Spleen (tissue), 11 donors: ENCODE data around the gene RBM38. TPM values are rescaled to one million over a fixed set of nuclear protein-coding genes. Genes with fewer than 3 reads are reported as not detected.
A peak's percentile ranks its signal among the peaks of the same experiment; 100 is the strongest.

ENCODE experiments used
- DNase-seq: peaks from one replicate; pipeline ENCODE4 v3.0.0-alpha.2; 2020
- H3K27ac ChIP-seq, 8 donors: fragments of 200-600 bp; sonication (generic) in 7 of 8; 1 replicate in 4 of 8; 2 replicates in 4 of 8; pipeline versions ENCODE4 v1.5.0 to v1.8.0; 2016 to 2021; ENCODE audit warnings: inconsistent platforms in 4 of 8, mild to moderate bottlenecking in 4 of 8, moderate library complexity in 1 of 8
- H3K27me3 ChIP-seq, 7 donors: fragments of 200-600 bp; sonication (generic) in 6 of 7; replicated peaks in 1 of 7; 1 replicate in 4 of 7; 2 replicates in 3 of 7; pipeline versions ENCODE4 v1.5.0 to v1.8.0; 2016 to 2021; ENCODE audit warnings: inconsistent platforms in 3 of 7, mild to moderate bottlenecking in 1 of 7
- H3K36me3 ChIP-seq, 6 donors: fragments of 200-600 bp; sonication (generic) in 5 of 6; 1 replicate in 4 of 6; 2 replicates in 2 of 6; pipeline versions ENCODE4 v1.5.0 to v1.8.0; 2016 to 2021; ENCODE audit warnings: inconsistent platforms in 2 of 6
- H3K4me1 ChIP-seq, 6 donors: fragments of 200-600 bp; sonication (generic) in 5 of 6; 1 replicate in 3 of 6; 2 replicates in 3 of 6; pipeline versions ENCODE4 v1.5.0 to v1.8.0; 2016 to 2021; ENCODE audit warnings: inconsistent platforms in 3 of 6
- H3K4me3 ChIP-seq, 8 donors: fragments of 200-600 bp; sonication (generic) in 7 of 8; 1 replicate in 4 of 8; 2 replicates in 4 of 8; pipeline versions ENCODE4 v1.5.0 to v1.8.0; 2016 to 2021; ENCODE audit warnings: inconsistent platforms in 4 of 8, mild to moderate bottlenecking in 4 of 8, moderate library complexity in 2 of 8
- H3K9me3 ChIP-seq, 8 donors: fragments of 200-600 bp; sonication (generic) in 7 of 8; 1 replicate in 4 of 8; 2 replicates in 4 of 8; pipeline versions ENCODE4 v1.5.0 to v1.8.0; 2016 to 2021; ENCODE audit warnings: inconsistent platforms in 4 of 8
- CTCF ChIP-seq, 11 experiments: fragments of 200-600 bp in 7 of 11; fragments of 450-650 bp in 4 of 11; sonication (generic) in 4 of 11; IDR thresholded peaks in 8 of 11; conservative IDR thresholded peaks in 3 of 11; 1 replicate in 7 of 11; 2 replicates in 4 of 11; pipeline versions ENCODE4 v1.4.0 to v1.8.0; 2016 to 2021; ENCODE audit warnings: antibody characterized with exemption in 11 of 11, inconsistent platforms in 4 of 11, mild to moderate bottlenecking in 1 of 11
- POLR2A ChIP-seq, 3 donors: fragments of 450-650 bp; IDR thresholded peaks; one replicate each; pipeline ENCODE4 v1.5.1; 2017; ENCODE audit warnings: antibody characterized with exemption in 3 of 3, mild to moderate bottlenecking in 1 of 3
- POLR2AphosphoS5 ChIP-seq, 3 donors: sonication (generic); formaldehyde crosslinking; IDR thresholded peaks; one replicate each; pipeline ENCODE4 v1.5.1; 2017; ENCODE audit warnings: antibody characterized with exemption in 3 of 3
- WGBS, 5 donors: extraction: QIAGEN DNeasy Blood & Tissue Kit in 3 of 5; methylation state at CpG; one replicate each; pipeline versions ENCODE4 v1.1.5 to v1.1.7; 2013 to 2018; 5-methylcytosine and 5-hydroxymethylcytosine counted together
- intact Hi-C: fragments of 100-400 bp; cut with DNase I; formaldehyde crosslinking; loops from one replicate; pipeline ENCODE4 v1.15.0; 2023; ENCODE audit warnings: low total_unique reads
- polyA plus RNA-seq, 3 donors: library from polyadenylated mRNA; stranded (reverse); fragments of 200-250 nt; gene quantifications; one replicate each; pipeline ENCODE4 v1.2.1, GENCODE V29; 2013
- total RNA-seq, 7 donors: library from RNA; depleted of rRNA in 3 of 7; stranded (reverse); fragments of >200 nt in 3 of 7; fragmentation: NEBNext Ultra II Directional in 4 of 7; extraction: Animal tissue kit (Norgen Biotek cat#: 25700) in 4 of 7; gene quantifications; one replicate each; pipeline versions ENCODE4 v1.1.0 to v1.2.1, GENCODE V29; 2016 to 2021
- donor health status: healthy with polysubstance abuse.
- donor health status: DM: no; HTN: no; CAD: no; lungs with moderate emphysema.
- donor health status: DM: no; HTN: no; CAD: no.
- donor health status: Bipolar disorder and iron deficiency.
- donor health status: healthy.
- donor health status: DM: no; HTN: no; CAD: no.
- donor health status: DM: yes; HTN: yes; CAD: no.

The RBM38 gene
- total and polyA plus RNA-seq, 10 donors = 48.6 to 120 (median 65.8) TPM

- Histone ChIP-seq H3K4me1 (peaks cover 2 to 69% (median 40%) of the 10 kb centered on the region in 6 donors), H3K27ac (peak overlapping the region; percentile 36 to 87 (median 76)), H3K36me3 (no peaks in the 10 kb centered on the region), H3K27me3 (no peaks in the 10 kb centered on the region), H3K9me3 (peaks cover 0 to 6% (median 0%) of the 10 kb centered on the region in 8 donors), H3K4me3 (no peak overlapping the region)
- 44 to 65% (median 52%) methylated on average over 20 to 33 of the region's 33 CpGs for WGBS, 5 donors
- DNase-seq = peak; percentile 86
- peak; percentile 43 to 78 (median 66) for TF ChIP-seq POLR2AphosphoS5 (IDR thresholded peaks at IDR 0.05)
- TF ChIP-seq CTCF (IDR thresholded peaks at IDR 0.05 in 8 of 11, conservative IDR thresholded peaks at IDR 0.05 in 3 of 11) = no peak
- intact Hi-C loops = no loop called here
Measured at GRCh38 chr20:57440678-57441509, 49.7 kb downstream of the RBM38 start.

- H3K4me3 ChIP-seq = no peak overlapping the region
- DNase-seq = peak; percentile 69
- TF ChIP-seq POLR2AphosphoS5 (IDR thresholded peaks at IDR 0.05) = no peak
- TF ChIP-seq POLR2A (IDR thresholded peaks at IDR 0.05) = no peak
- TF ChIP-seq CTCF (IDR thresholded peaks at IDR 0.05 in 8 of 11, conservative IDR thresholded peaks at IDR 0.05 in 3 of 11) = no peak
- peak overlapping the region; percentile 36 to 87 (median 76) for H3K27ac ChIP-seq
- WGBS, 5 donors = 79 to 86% (median 80%) methylated on average over 5 to 16 of the region's 16 CpGs
- intact Hi-C loops = no loop called here
- peaks cover 0 to 8% (median 0%) of the 10 kb centered on the region in 8 donors for H3K9me3 ChIP-seq
- H3K4me1 ChIP-seq = peaks cover 0 to 62% (median 35%) of the 10 kb centered on the region in 6 donors
- H3K27me3 ChIP-seq = no peaks in the 10 kb centered on the region
- no peaks in the 10 kb centered on the region for H3K36me3 ChIP-seq
Measured at GRCh38 chr20:57441510-57442154, 50.4 kb downstream of the RBM38 start.

- Histone ChIP-seq H3K27ac (peak overlapping the region in 4 of 8 donors; percentile 67 to 87 (median 84)), H3K4me3 (no peak overlapping the region), H3K9me3 (peaks cover 0 to 8% (median 0%) of the 10 kb centered on the region in 8 donors), H3K36me3 (no peaks in the 10 kb centered on the region), H3K27me3 (no peaks in the 10 kb centered on the region), H3K4me1 (peaks cover 0 to 55% (median 33%) of the 10 kb centered on the region in 6 donors)
- no peak for DNase-seq
- intact Hi-C loops = no loop called here
- 81 to 93% (median 89%) methylated on average over 11 to 17 of the region's 17 CpGs for WGBS, 5 donors
- no peak for TF ChIP-seq POLR2AphosphoS5 (IDR thresholded peaks at IDR 0.05)
- TF ChIP-seq CTCF (IDR thresholded peaks at IDR 0.05 in 8 of 11, conservative IDR thresholded peaks at IDR 0.05 in 3 of 11) = no peak
- TF ChIP-seq POLR2A (IDR thresholded peaks at IDR 0.05) = no peak
Measured at GRCh38 chr20:57442158-57442887, 51.1 kb downstream of the RBM38 start.
